Glomerular visceral epithelial cell (primary cell): ENCODE data around the gene RPA4.
"Not testable (repeated sequence)": the region's sequence is repeated elsewhere in the genome, so short reads cannot be mapped to it uniquely, and the experiment has no call there.

Experiments used
- DNase-seq: peaks from one replicate; pipeline ENCODE4 v3.0.0-alpha.2; 2016; ENCODE audit errors: extremely low spot score

Gene RPA4, protein sequence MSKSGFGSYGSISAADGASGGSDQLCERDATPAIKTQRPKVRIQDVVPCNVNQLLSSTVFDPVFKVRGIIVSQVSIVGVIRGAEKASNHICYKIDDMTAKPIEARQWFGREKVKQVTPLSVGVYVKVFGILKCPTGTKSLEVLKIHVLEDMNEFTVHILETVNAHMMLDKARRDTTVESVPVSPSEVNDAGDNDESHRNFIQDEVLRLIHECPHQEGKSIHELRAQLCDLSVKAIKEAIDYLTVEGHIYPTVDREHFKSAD

DNA sequence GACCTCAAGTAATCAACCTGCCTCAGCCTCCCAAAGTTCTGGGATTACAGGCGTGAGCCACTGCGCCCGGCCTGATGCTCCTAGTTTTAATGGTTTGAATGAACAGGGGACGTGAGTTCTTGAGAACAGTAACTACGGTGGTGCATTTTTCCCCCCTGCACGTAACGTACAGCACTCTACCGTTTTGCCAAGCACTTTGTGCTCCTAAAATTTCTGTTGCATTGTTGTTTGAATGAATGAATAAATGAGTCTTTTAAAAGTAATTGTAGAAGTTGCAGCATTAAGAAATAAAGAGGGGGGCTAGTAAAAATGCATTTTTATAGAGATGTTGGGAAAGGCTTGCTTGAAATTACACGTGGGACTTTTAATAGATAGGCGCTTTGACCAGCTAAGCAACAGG is at the start of gene RPA4:
Gene RPA4 (plus strand): TSS at position 301 of the 400 bp plus-strand sequence. CDS start 403 bp downstream, outside the sequence.
- no peak for DNase-seq

DNA sequence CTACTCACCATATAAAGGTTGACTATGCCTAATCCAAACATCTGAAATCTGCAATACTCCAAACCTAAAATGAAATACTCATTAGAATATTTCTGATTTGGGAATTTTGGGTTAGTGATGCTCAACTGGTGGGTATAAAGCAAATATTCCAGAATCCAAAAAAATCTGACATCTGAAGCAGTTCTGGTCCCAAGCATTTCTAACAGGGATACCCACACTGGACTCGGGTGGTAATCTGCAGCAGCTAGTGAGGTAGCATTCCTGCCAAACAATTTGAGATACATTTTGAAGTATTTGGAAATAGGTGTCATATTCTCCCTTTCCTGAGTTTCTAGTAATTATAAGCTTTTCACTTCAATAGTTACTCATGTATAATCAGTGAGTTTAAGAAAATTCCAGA is 49.6 kb upstream of the RPA4 start:
- no peak for DNase-seq

DNA sequence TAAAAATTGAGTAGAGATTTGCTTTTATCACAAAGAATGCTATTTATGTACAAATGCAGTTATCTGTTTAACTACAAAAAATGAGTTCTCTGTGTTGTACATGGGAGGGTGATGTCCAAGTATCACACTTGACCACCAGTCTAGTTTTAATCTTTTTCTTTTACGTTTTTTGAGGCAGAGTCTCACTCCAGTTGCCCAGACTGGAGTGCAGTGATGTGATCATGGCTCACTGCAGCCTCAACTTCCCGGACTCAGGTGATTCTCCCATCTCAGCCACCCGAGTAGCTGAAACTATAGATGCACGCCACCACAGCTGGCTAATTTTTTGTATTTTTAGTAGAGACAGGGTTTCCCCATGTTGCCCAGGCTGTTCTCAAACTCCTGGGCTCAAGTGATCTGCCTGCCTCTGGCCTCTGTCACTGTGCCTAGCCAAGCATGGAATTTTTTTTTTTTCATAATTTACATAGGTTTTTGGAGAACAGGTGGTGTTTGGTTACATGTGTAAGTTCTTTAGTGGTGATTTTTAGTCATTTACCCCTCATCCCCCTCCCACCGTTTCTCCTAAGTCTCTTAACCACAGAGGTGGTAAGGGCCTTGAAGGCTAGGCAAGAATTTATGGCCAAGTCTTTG is 47.9 kb upstream of the RPA4 start:
- no peak for DNase-seq

DNA sequence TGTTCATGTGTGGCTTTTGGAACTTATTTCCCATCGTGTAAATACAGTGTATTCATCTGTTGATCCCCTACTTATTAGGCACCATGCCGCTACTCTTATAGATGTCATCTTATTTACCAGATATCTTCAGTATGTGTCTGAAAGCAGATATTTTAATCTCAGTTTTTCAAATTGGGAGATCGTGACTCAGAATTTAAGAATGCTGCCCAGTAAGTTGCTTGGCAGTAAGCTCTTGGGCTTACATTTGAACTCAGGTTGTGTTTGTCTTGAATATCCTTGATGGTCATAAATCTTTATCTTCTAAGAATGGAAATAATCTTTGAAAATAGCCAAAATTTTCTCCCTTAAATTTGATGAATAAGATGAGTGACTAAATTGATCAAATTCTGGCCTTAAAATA is 45.9 kb upstream of the RPA4 start:
- DNase-seq, result no peak

DNA sequence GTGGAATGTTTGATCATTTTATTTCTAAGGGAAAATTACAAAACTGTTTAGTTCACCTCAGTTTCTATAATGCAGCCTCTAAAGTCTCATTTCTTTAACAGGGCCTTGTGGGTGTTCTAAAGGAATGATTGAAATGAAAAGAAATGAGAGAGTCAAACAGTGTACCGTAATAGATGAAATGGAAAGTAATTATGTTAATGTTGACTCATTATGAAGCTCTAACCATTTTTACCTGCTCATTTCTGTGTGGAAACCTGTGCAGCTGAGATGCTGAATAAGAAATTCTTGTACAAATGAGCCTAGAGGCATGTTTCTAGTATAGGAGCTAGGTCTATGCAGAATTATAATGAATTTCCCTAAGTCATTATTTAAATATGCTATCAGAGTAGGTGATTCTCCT is 45.2 kb upstream of the RPA4 start:
- DNase-seq, result no peak

DNA sequence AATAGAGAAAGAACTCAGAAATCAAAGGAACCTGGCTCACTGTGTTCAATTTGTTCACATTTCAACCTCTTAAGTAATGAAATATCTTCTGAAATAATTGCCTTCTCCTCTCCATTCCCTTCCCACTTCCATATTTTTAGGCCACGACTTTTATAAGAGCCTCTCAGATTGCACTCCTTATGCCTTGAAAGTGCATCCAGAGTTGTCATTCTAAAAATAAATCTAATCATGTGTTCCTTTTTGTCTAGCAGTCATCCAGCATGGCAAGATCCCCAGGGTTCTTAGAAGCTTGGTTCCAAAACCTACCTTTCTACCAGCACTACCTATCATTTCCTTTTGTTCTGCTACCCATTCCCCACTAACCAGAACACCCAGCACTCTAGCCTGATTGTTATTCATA is 42.4 kb upstream of the RPA4 start:
- DNase-seq, result no peak

DNA sequence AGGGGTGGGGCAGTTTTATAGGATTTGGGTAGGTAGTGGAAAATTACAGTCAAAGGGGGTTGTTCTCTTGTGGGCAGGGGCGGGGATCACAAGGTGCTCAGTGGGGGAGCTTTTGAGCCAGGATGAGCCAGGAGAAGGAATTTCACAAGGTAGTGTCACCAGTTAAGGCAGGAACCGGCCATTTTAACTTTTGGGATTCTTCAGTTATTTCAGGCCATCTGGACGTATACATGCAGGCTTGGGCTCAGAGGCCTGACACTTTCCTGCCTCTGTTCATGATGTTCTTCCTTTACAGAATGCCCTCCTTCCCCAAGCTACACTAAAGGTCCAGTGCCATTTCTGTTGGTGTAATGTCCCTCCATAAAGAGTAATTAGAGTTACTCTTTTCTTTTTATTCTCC is 41.8 kb upstream of the RPA4 start:
- DNase-seq, result not testable (repeated sequence)

DNA sequence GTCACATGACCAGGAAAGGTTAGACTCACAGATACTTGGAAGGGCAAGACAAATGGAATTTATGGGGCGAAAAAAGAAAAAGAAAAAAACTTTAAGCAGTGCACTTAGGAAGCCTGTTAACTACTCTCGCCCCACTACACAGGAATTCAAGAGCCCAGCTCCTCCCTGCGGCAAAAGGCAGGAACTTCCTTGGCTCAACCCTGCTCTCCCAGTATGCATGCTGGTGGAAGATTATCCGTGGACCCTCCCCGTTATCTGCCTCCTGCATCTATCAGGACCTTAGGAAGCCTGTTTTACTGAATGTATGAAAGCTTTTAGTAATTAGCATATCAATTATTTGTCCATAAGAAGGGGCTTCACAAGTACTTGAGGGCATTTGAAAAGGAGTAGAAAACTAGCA is 40.1 kb upstream of the RPA4 start:
- DNase-seq, result peak; percentile 10

DNA sequence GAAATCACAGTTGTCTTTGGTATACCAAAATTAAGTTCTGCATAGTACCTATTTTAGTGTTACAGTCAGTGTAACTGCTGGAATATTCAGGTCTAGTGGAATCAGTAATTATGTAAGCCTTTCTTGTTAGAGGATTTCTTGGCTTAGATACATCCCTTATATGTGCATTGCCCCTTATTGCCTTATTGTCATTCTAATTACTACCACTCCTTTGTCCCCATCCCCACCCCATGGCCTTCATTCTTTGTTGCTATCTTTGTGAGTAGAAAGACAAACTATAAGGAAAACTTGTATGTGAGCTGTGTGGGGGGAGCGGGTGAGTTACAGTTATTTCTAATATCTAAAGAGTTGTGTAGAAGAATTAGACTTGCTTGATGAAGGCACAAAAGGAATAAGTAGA is 36.9 kb upstream of the RPA4 start:
- DNase-seq, result no peak

DNA sequence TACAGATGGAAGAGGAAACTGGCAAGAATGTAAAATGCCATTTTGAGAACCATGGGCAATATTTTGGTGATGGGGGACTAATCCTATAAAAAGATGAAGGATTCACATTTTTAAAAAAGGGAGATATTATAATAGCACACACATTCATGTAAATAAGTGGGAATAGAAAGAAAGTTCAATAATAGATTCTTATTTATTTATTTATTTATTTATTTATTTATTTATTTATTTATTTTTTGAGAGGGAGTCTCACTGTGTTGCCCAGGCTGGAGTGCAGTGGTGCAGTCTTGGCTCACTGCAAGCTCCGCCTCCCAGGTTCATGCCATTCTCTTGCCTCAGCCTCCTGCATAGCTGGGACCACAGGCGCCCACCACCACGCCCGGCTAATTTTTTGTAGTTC is 24.3 kb upstream of the RPA4 start:
- not testable (repeated sequence) for DNase-seq

DNA sequence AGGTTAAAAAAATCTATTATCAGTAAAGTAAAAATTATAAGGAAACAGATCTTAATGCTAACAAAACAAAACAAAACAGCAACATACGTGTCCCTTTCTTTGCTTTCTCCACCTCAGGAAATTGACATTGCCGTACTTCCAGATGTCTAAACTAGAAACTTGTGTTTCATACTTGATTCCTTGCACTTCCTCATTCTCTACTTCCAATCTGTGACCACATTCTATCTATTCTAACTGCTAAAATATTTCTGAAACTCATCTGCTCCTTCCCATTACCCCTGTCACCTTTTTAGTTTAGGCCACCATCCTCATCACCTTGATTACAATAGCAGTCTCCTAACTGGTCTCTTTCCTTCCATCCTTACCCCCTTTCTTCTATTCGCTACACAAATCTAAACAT is 22.5 kb upstream of the RPA4 start:
- no peak for DNase-seq

DNA sequence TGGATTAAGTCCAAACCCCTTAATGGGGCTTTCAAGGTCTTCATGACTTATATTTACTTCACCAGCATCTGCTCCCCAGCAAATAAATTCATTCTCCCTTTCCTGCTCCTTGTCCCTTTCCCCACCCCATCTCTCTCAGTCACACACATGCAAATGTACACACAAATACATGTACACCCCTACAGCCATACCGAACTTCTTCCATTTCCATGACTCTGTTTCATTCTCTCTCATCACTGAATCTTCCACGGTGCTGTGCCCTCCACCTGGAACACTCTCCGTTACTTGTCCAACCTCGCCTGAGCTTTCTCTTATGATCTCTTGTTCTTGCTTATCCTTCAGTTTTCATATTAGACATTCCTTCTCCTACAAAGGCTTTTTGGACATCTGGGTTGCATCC is 22.0 kb upstream of the RPA4 start:
- DNase-seq, result no peak

DNA sequence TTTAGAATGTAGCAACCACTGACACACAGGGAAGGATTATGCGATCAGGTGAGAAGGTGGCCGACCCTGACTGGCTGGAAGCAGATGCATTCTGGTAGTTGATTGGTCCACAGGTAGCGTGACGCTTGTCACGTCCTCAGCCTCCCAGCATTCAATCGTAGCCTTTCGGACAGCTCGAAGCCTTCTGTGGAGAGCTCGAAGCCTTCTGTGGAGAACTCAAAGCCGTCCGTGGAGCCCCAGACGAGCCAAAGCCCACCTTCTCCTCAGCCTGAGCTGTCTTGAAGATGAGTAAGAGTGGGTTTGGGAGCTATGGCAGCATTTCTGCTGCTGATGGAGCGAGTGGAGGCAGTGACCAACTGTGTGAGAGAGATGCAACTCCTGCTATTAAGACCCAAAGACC is 319 bp downstream of the RPA4 start:
- no peak for DNase-seq

DNA sequence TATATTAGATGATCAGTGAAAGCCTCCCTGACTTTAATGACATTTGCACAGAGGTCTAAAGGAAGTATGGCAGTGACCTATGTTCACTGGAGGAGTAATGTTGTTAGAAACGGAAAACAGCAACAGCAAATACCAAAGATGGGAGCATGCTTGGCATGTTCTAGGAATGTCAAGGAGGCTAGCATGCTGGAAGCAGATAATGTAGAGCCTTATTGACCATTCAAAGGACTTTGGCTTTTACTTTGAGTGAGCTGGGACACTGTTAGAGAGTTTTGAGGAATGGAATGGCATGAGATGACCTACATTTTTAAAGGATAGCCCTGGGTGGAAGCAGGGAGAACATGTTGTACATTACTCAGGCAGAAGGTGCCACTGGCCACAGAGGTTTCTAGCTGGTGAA is 6.0 kb downstream of the RPA4 start:
- no peak for DNase-seq

DNA sequence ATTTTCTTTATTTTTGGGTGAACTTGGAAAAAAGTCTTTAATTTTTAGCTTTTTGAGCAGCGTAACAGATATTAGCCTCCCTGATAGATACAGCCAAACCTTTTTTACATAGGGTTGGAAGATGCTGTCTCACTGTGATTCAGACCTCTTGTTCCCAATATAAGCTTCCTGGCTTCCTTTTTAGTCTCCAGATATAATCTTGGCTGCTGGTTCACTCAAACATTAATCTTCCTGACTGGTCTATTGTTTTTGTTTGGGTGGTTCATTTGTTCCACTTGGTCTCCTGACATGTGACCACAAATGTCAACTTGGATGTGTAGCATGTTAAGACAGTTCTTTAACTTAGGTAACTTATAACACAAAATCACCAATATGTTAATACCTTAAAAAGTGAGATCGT is 23.0 kb downstream of the RPA4 start:
- DNase-seq, result no peak

DNA sequence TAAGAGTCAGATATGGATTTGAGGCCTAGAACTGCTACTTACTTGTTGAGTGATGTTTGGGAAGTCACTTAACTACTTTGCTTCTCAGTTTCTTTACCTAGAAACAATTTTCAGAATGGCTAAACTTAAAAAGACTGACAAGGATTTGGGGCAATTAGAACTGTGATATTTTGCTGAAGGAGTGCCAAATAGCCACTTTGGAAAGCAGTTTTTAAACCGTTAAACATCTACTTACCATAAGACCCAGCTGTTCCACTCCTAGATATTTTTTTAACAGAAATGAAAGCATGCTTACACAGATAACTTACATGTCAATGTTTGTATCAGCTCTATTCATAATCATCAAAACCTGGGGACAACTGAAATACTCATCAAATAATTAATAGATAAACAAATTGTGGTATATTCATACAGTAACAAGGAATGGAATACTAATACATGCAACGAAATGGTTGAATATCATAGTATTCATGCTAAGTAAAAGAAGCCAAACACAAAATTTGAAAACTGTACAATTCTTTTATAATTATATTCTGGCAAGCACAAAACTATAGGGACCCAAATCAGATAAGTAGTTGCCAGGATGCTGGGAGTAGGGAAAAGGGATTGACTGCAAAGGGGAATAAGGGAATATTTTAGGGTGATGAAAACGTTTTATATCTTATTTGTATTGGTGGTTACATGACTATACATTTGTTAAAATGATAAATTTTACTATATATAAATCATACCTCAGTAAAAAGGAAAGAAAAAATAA is 24.0 kb downstream of the RPA4 start:
- DNase-seq, result no peak

DNA sequence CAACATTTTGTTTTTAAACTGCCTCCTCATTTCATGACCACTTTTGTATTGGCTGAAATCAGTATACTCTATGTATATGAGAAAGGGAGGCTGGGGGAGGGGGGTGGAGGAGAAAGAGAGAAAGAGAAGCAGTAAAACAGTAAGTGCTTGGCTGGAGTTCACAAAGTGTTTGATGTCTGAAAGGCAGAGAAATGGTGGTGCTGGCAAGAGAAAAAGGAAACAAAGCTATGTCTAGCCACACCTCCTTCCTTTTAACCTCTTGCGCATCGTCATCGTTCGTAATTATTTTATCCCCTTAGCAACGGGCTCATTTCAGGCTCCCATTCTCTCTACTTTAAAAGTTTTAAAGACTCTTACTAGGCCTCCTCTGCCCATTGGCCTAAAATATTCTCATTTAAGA is 25.6 kb downstream of the RPA4 start:
- no peak for DNase-seq

DNA sequence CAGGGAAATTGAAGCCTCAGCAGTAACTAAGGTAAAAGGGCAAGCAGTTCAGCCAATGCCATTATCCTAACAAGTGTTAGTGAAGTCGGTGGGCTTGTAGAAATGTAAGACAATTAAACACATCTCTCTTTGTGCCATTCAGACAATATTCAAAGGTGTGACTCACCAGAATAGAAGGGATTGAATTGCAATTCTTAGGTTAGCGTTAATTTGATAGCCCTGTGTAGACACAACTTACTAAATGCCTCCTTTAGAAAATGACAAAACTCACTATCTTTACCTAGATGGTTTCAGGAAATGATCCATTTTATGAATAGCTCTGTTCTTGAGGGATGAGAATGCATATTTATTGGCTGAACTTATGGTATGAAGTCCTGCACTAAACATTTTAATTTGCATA is 35.2 kb downstream of the RPA4 start:
- no peak for DNase-seq

DNA sequence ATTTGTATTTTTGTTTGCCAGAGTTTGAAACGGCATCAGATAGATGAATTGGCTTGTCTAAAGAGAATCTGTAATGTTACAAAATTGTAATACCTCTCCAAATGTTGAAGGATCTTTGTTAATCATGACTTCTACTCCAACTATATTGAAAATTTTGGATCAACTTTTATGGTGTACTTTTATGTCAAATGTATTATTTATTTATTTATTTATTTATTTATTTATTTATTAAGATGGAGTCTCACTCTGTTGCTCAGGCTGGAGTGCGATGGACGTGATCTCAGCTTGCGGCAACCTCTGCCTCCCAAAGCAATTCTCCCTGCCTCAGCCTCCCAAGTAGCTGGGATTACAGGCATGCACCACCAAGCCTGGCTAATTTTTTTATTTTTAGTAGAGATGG is 36.0 kb downstream of the RPA4 start:
- DNase-seq, result no peak

DNA sequence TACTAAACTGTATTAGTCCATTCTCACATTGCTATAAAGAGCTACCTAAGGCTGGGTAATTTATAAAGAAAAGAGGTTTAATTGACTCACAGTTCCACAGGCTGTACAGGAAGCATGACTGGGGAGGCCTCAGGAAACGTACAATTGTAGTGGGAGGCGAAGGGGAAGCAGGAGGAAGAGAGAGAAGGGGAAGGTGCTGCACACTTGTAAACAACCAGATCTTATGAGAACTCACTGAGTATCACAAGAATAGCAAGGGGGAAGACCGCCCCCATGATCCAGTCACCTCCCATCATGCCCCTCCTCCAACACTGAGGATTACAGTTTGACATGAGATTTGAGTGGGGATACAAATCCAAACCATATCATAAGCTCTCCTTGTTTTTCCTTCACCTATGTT is 40.9 kb downstream of the RPA4 start:
- DNase-seq, result no peak

DNA sequence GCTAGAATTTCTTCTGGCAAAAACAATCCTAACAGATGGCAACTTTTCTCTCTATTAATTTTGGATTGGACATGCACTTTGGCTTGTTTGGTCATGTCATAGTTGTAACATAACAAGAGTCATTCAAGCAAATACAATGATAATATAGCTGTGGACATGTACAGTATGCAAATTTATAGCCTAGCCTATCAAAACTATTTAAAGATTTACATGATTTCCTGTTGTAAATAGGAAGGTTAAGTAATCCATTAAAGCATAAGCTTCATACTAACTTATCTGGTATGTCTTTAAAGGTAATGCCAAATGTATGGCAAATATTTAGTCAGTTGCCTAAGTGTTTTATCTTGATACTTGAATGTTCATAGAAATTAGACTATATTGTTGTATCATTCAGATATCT is 45.3 kb downstream of the RPA4 start:
- no peak for DNase-seq
